GM21447 (cell line): ENCODE data around the gene MXD4.
"Not testable (repeated sequence)": the region's sequence is repeated elsewhere in the genome, so short reads cannot be mapped to it uniquely, and the experiment has no call there.

Experiments used
- ATAC-seq: cut with Tn5 transposase; IDR thresholded peaks from one replicate; pipeline ENCODE4 v1.9.1; 2021; ENCODE audit not compliant: unreplicated experiment

Gene MXD4

DNA sequence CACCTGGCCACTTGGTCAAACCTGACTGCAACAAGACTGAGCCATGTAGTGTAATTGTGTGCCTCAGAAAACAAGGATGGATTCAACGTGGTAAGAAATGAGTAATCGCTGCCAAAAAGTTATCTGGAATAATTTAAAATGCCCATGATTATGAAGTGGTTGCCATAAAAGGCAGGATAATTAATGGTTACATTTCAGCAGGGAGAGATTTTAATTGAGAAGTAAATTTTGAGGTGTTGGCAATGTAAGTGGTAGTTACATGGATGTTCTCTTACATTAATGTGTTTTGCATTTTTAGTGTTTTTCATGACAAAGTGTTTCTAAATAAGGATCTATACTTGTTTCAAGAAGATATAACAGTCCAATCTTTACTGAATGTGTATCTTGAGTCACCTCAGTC is 35.6 kb downstream of the MXD4 start:
- no peak for ATAC-seq

DNA sequence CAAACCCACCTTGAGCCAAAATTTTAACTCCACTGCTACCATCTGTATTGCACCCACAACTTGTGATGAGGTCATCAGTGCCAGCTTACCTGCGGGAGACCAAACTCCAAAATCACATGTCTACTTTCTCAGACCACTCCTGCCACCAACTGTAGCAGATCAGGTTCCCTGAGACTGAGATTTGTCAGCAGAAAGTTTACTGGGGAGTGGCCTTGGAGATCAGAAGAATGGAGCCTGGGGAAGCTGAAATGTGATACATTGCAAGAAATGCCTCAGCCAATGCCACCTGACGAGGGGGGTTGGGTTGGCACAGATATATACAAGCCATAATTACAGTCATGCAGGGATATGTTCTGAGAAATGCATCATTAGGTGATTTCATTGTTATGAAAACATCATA is 39.1 kb downstream of the MXD4 start:
- no peak for ATAC-seq

- not testable (repeated sequence) for ATAC-seq
These were observed 40.5 kb downstream of the MXD4 start for GRCh38 chr4:2221378-2221777.

DNA sequence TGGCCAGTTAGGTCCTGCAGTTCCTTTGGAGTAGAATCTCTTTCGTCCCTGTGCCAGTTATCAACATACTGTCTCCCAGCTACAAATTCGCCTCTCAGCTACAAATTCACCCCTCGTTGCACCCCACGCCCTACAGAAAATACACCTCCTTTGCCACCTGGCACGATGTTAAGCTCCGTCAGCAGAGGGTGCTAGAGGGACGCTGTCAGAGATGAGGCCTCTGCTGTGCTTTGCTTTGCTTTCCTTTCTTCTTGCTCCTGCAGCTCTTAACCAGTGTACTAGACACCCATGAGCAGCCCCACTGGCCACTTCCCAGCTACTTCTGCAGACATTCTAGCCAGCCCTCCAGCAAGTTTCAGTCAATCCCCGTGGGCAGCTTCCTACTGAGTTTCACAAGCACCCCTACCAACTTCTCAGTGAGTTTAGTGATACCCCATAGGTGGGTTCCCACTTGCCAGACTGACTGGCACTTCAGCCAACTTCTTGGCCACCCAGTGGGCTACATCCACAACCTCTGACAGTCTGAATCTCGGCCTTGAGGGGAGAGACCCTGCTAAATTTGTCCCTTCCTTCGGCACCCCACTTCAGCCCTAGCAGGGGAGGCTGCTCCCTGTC is 41.8 kb downstream of the MXD4 start:
- no peak for ATAC-seq

- ATAC-seq, result no peak
These were observed 42.6 kb downstream of the MXD4 start for GRCh38 chr4:2219233-2219760.

DNA sequence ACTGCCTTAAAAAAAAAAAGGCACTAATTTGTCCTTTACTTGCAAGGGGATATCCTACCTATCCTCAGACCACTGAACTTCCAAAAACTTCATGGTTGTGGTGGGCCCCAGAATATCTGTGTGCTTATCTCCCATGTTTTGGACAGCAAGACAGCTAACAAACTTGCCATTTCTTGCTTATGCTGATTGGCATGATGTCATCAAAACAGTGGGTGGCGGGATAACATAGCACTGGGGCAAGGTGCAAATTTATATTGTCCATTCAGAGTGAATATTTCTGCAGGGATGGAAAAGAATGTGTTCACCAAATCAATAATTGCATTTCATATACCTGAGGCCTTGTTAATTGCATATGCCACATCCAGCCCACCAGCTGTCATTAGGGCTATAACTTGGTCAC is 43.5 kb downstream of the MXD4 start:
- no peak for ATAC-seq

DNA sequence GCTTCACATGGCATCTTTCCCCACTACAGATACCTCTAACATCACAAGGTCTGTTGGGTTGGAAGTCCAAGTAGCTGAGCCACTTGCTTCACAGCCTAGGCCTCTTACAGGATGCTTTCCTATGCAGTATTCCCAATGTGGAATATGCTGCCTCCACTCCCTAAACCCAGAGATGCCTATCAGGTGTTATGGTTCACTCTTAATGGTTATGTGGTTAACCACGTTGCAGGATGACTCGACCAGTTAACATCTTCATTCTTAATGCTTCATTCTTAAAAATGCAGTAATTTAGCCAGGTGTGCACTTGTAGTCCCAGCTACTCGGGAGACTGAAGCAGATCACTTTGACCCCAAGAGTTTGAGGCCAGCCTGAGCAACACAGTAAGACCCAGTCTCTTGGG is 44.2 kb downstream of the MXD4 start:
- ATAC-seq, result no peak

DNA sequence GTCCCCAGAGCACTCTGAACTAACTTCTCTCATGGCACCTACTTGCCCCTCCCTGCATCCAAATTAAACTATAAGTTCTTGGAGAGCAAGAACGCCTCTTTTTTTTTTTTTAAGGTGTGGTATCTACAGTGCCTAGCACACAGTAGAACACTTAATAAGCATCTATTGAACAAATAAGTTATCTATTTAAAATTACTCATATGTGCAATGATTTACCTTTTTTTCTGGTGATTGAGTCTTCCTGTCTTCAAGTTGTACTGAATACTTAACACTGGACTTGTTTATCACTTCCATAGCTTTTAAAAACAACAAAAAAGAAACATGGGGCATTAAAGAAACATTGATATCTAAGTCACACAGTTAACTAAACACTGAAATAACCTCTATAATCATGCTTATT is 49.1 kb downstream of the MXD4 start:
- ATAC-seq, result no peak

- ATAC-seq, result not testable (repeated sequence)
These were observed 59.1 kb downstream of the MXD4 start for GRCh38 chr4:2202789-2203188.
